GM12878 (cell line): ENCODE results near the gene PRR23B. TPM values are rescaled to one million over a fixed set of nuclear protein-coding genes. Genes with fewer than 3 reads are reported as not detected.

Source experiments
- ATAC-seq: fragments of 200-7000 bp; cut with Tn5 transposase; 3 replicates; pipeline ENCODE4 v1.9.1; 2020; ENCODE audit warnings: mild to moderate bottlenecking, moderate library complexity
- BruUV-seq: library from RNA; stranded (reverse); fragments of 400-500 nt; replicated peaks from 2 replicates; lab custom pipeline; 2021; lab: Mats Ljungman, UMichigan
- CTCF ChIA-PET: fragments of 300-600 bp; sonication (Branson Sonifier 250); formaldehyde crosslinking; extraction: SDS; loops from one replicate; lab custom pipeline; 2021; ENCODE audit warnings: inconsistent platforms; lab: Yijun Ruan, JAX
- POLR2A ChIA-PET: fragments of 350-600 bp; formaldehyde crosslinking; extraction: SDS; loops from one replicate; lab custom pipeline; 2021; ENCODE audit warnings: inconsistent platforms; lab: Charles Lee
- RAD21 ChIA-PET: fragments of 300-600 bp; sonication (Branson Sonifier 250); formaldehyde crosslinking; loops from one replicate; lab custom pipeline; 2023; ENCODE audit warnings: antibody characterized with exemption; ENCODE audit not compliant: unreplicated experiment; lab: Charles Lee
- SMC1A ChIA-PET: fragments of 300-600 bp; sonication (Branson Sonifier 250); formaldehyde crosslinking; loops from one replicate; lab custom pipeline; 2023; ENCODE audit not compliant: unreplicated experiment, uncharacterized antibody; lab: Charles Lee
- DNase-seq: peaks from one replicate; pipeline ENCODE4 v3.0.0-alpha.2; 2011; ENCODE audit warnings: low read depth, low spot score
- FAIRE-seq: peaks from 3 replicates; lab custom pipeline; 2011; peaks lifted over from hg19 to GRCh38; lab: Jason Lieb, UNC
- H2AFZ ChIP-seq: 2 replicates; pipeline ENCODE4 v1.6.0; 2011; ENCODE audit warnings: low read depth, low read length, control low read depth; ENCODE audit not compliant: control insufficient read depth
- H3K27ac ChIP-seq: 2 replicates; pipeline ENCODE4 v1.5.1; 2011; ENCODE audit warnings: control low read depth; ENCODE audit not compliant: control insufficient read depth, insufficient read depth
- H3K27me3 ChIP-seq, 2 experiments: replicated peaks in 1 of 2; 2 replicates each; pipeline versions ENCODE4 v1.6.0 to v1.6.1; 2011; ENCODE audit warnings: low read length in 1 of 2; ENCODE audit not compliant: control insufficient read depth in 2 of 2, insufficient read depth in 2 of 2
- H3K36me3 ChIP-seq, 2 experiments: 2 replicates each; pipeline ENCODE4 v1.5.1; 2011; ENCODE audit warnings: low read length in 1 of 2; ENCODE audit not compliant: control insufficient read depth in 2 of 2, insufficient read depth in 2 of 2
- H3K4me1 ChIP-seq: 2 replicates; pipeline ENCODE4 v1.6.1; 2011; ENCODE audit warnings: mild to moderate bottlenecking, low read length, moderate library complexity, mixed read lengths; ENCODE audit not compliant: control insufficient read depth, insufficient read depth
- H3K4me2 ChIP-seq: 2 replicates; pipeline ENCODE4 v1.6.0; 2011; ENCODE audit warnings: control low read depth; ENCODE audit not compliant: control insufficient read depth, insufficient read depth
- H3K4me3 ChIP-seq: fragments of 200-600 bp; sonication (generic); 2 replicates; pipeline ENCODE4 v1.5.1; 2016
- H3K79me2 ChIP-seq: 2 replicates; pipeline ENCODE4 v1.6.0; 2011; ENCODE audit warnings: low read length; ENCODE audit not compliant: control insufficient read depth, insufficient read depth
- H3K9ac ChIP-seq: 2 replicates; pipeline ENCODE4 v1.8.0; 2011; ENCODE audit warnings: low read length, control low read depth, mixed read lengths; ENCODE audit not compliant: control insufficient read depth, insufficient read depth
- H3K9me3 ChIP-seq: replicated peaks from 3 replicates; pipeline ENCODE4 v1.5.1; 2011; ENCODE audit warnings: mild to moderate bottlenecking, low read length; ENCODE audit not compliant: control insufficient read depth, insufficient read depth
- H4K20me1 ChIP-seq: 2 replicates; pipeline ENCODE4 v1.6.0; 2011; ENCODE audit not compliant: control insufficient read depth, insufficient read depth
- E4F1 ChIP-seq: fragments of 450-650 bp; IDR thresholded peaks from 2 replicates; pipeline ENCODE4 v1.6.1; 2018; ENCODE audit warnings: borderline replicate concordance, mild to moderate bottlenecking; ENCODE audit not compliant: partially characterized antibody
- EP300 ChIP-seq, 2 experiments: fragments of 150-350 bp in 1 of 2; IDR thresholded peaks; 2 replicates each; pipeline ENCODE4 v1.6.1; 2011 to 2012; ENCODE audit warnings: low read depth in 2 of 2, low read length in 2 of 2, borderline replicate concordance in 1 of 2, improper control_type of control experiment in 1 of 2, inconsistent platforms in 1 of 2; ENCODE audit not compliant: control insufficient read depth in 1 of 2
- HCFC1 ChIP-seq: fragments of 150-350 bp; IDR thresholded peaks from 2 replicates; pipeline ENCODE4 v1.6.1; 2014; ENCODE audit warnings: low read length
- IKZF1 ChIP-seq: fragments of 450-650 bp; conservative IDR thresholded peaks from 2 replicates; pipeline ENCODE4 v1.6.1; 2017; ENCODE audit warnings: antibody characterized with exemption, mild to moderate bottlenecking
- IRF3 ChIP-seq: fragments of 450-650 bp; IDR thresholded peaks from 2 replicates; pipeline ENCODE4 v1.6.1; 2014; ENCODE audit warnings: mild to moderate bottlenecking
- LARP7 ChIP-seq: fragments of 450-650 bp; IDR thresholded peaks from 2 replicates; pipeline ENCODE4 v1.6.1; 2017; ENCODE audit warnings: mild to moderate bottlenecking
- NFXL1 ChIP-seq: fragments of 450-650 bp; IDR thresholded peaks from 2 replicates; pipeline ENCODE4 v1.6.1; 2017; ENCODE audit warnings: antibody characterized with exemption, mild to moderate bottlenecking, borderline replicate concordance
- POLR2AphosphoS5 ChIP-seq: IDR thresholded peaks from 2 replicates; pipeline ENCODE4 v1.6.1; 2011; ENCODE audit warnings: mild to moderate bottlenecking, low read length, inconsistent platforms
- SMAD1 ChIP-seq: fragments of 450-650 bp; IDR thresholded peaks from 2 replicates; pipeline ENCODE4 v1.6.1; 2018; ENCODE audit warnings: mild to moderate bottlenecking, low read depth; ENCODE audit not compliant: partially characterized antibody
- SMAD5 ChIP-seq: IDR thresholded peaks from 2 replicates; pipeline ENCODE4 v1.6.1; 2016; ENCODE audit warnings: antibody characterized with exemption, low read depth
- ZNF217 ChIP-seq: fragments of 450-650 bp; IDR thresholded peaks from 2 replicates; pipeline ENCODE4 v1.6.1; 2017; ENCODE audit warnings: antibody characterized with exemption, mild to moderate bottlenecking
- ZNF384 ChIP-seq: IDR thresholded peaks from 2 replicates; pipeline ENCODE4 v1.6.1; 2012; ENCODE audit warnings: low read depth, mild to moderate bottlenecking, low read length, improper control_type of control experiment, borderline replicate concordance
- ZNF622 ChIP-seq: fragments of 450-650 bp; IDR thresholded peaks from 2 replicates; pipeline ENCODE4 v1.6.1; 2017; ENCODE audit warnings: mild to moderate bottlenecking, inconsistent platforms
- WGBS: methylation state at CpG from one replicate; pipeline ENCODE4 v1.1.6; 2016; ENCODE audit warnings: low lambda C conversion rate; ENCODE audit not compliant: insufficient replicate concordance, insufficient coverage; ENCODE audit errors: missing lambda C conversion rate; 5-methylcytosine and 5-hydroxymethylcytosine counted together
- in situ Hi-C: fragments of 300-500 bp; cut with MboI; formaldehyde crosslinking; loops from 9 replicates; pipeline ENCODE4 v1.14.3; 2018; ENCODE audit warnings: mixed read lengths
- intact Hi-C: fragments of 100-400 bp; cut with micrococcal nuclease; formaldehyde crosslinking; loops from one replicate; pipeline ENCODE4 v1.14.2; 2022; ENCODE audit not compliant: unreplicated experiment
- polyA plus RNA-seq, 11 experiments: library from polyadenylated mRNA; depleted of rRNA in 4 of 11; unstranded in 6 of 11; stranded (reverse) in 5 of 11; fragments of >200 nt; fragmentation: Nextera tagmentation in 4 of 11; fragmentation: Illumina TruSeq in 1 of 11; extraction: Ambion mirVana in 4 of 11; extraction: Trizol in 1 of 11; gene quantifications; 1 replicate in 1 of 11; 2 replicates in 10 of 11; pipeline versions ENCODE4 v1.2.1 to v1.2.3, GENCODE V29; 2011 to 2016; ENCODE audit warnings: inconsistent platforms in 2 of 11, missing spikeins in 2 of 11, low read depth in 1 of 11
- total RNA-seq, 4 experiments: library from RNA; depleted of rRNA in 3 of 4; stranded (reverse); fragments of >200 nt in 3 of 4; fragmentation: Illumina TruSeq in 1 of 4; extraction: Trizol in 1 of 4; gene quantifications; 2 replicates each; pipeline versions ENCODE4 v1.2.1 to v1.2.3, GENCODE V29; 2013 to 2021

The PRR23B gene
- total and polyA plus RNA-seq, 10 of the 15 experiments (the other 5 are each of a cell fraction or from before 2014, with no cell fraction given) = not detected

GRCh38 chr3:139020036-139020867 lies 474 bp downstream of the PRR23B start:
- SMC1A ChIA-PET = no interaction called here
- 91% methylated on average over 72 of the region's 81 CpGs for whole genome bisulfite sequencing
- CTCF ChIA-PET = no interaction called here
- DNase-seq = no peak
- in situ Hi-C loops (no loop called here), intact Hi-C loops (no loop called here)
- no peaks in the 10 kb centered on the region; the same call in 2 of the 3 replicates for H3K9me3 ChIP-seq
- H2AFZ ChIP-seq = no peak overlapping the region
- RAD21 ChIA-PET = no interaction called here
- POLR2A ChIA-PET = no interaction called here
- no peaks in the 10 kb centered on the region for H3K27me3 ChIP-seq
- H3K4me3 ChIP-seq = no peak overlapping the region
- no peaks in the 10 kb centered on the region for H3K4me1 ChIP-seq
- BruUV-seq = no TSS peak
- no peak for ATAC-seq
- H3K4me2 ChIP-seq = no peak overlapping the region
- no peaks in the 10 kb centered on the region for H3K36me3 ChIP-seq
- H3K27ac ChIP-seq = no peak overlapping the region
- no peak for TF ChIP-seq POLR2AphosphoS5
- no peak for TF ChIP-seq IRF3
- TF ChIP-seq SMAD5 = no peak
- TF ChIP-seq LARP7 = no peak
- FAIRE-seq = no peak
- H3K79me2 ChIP-seq = no peaks in the 10 kb centered on the region
- no peaks in the 10 kb centered on the region for H4K20me1 ChIP-seq
- H3K9ac ChIP-seq = no peak overlapping the region

GRCh38 chr3:139016430-139017048 lies 4.2 kb downstream of the PRR23B start:
- CTCF ChIA-PET = no interaction called here
- intact Hi-C loops = no loop called here
- Histone ChIP-seq H3K9me3 (no peaks in the 10 kb centered on the region; the same call in 2 of the 3 replicates), H3K79me2 (no peaks in the 10 kb centered on the region), H2AFZ (no peak overlapping the region), H3K4me2 (no peak overlapping the region), H3K4me1 (no peaks in the 10 kb centered on the region), H3K27ac (no peak overlapping the region), H3K9ac (no peak overlapping the region), H3K4me3 (no peak overlapping the region), H4K20me1 (no peaks in the 10 kb centered on the region), H3K36me3 (no peaks in the 10 kb centered on the region), H3K27me3 (no peaks in the 10 kb centered on the region)
- ATAC-seq (peak; percentile 95), DNase-seq (peak; percentile 55), FAIRE-seq (no peak)
- RAD21 ChIA-PET = no interaction called here
- WGBS = 13% methylated on average over 3 of the region's 3 CpGs
- in situ Hi-C loops = no loop called here
- SMC1A ChIA-PET = interaction anchor here (1.1 to 1.4 kb wide), 2 partner anchors 88 to 93 kb away, joined by 3 read pairs; no protein-coding TSS in a partner anchor
- no TSS peak for BruUV-seq
- POLR2A ChIA-PET = no interaction called here
- no peak for TF ChIP-seq HCFC1
- TF ChIP-seq ZNF384 = no peak
- TF ChIP-seq ZNF217 = no peak
- peak; percentile 80 for TF ChIP-seq IKZF1
- TF ChIP-seq SMAD1 = peak; percentile 96
- no peak for TF ChIP-seq NFXL1
- TF ChIP-seq ZNF622 = no peak
- peak in 1 of 2 experiments; percentile 17; a peak in 2 of 4 replicates for TF ChIP-seq EP300 (IDR thresholded peaks at IDR 0.05; ENCODE audit: borderline replicate concordance in 1 of 2, control insufficient read depth in 1 of 2, low read depth in 2 of 2, low read length in 2 of 2)
- no peak for TF ChIP-seq E4F1
